Activated CD4-positive, alpha-beta T cell treated with anti-CD3 and anti-CD28 coated beads, Interleukin-2, Interleukin-6, amounts not matched to agents 100 ng/mL and 50 ng/mL, durations not matched to agents 16 hours and 8 hours (primary cell): Measurements from ENCODE around the gene ATF4.
"Not testable (repeated sequence)": the region's sequence is repeated elsewhere in the genome, so short reads cannot be mapped to it uniquely, and the experiment has no call there.

Source experiments
- DNase-seq: peaks from one replicate; pipeline ENCODE4 v3.0.0-alpha.2; 2020

ATF4 gene

GRCh38 chr22:39512026-39512425 lies 8.3 kb upstream of the ATF4 start:
- DNase-seq = no peak

DNA sequence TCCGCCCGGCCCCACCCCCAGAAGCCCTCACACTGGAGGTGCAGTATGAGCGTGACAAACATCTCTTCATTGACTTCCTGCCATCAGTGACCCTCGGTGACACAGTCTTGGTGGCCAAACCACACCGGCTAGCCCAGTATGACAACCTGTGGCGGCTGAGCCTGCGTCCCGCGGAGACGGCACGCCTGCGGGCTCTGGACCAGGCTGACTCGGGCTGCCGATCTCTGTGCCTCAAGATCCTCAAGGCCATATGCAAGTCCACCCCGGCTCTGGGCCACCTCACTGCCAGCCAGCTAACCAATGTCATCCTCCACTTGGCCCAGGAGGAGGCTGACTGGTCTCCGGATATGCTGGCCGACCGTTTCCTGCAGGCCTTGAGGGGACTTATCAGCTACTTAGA lies 6.6 kb upstream of the ATF4 start:
- no peak for DNase-seq

DNA sequence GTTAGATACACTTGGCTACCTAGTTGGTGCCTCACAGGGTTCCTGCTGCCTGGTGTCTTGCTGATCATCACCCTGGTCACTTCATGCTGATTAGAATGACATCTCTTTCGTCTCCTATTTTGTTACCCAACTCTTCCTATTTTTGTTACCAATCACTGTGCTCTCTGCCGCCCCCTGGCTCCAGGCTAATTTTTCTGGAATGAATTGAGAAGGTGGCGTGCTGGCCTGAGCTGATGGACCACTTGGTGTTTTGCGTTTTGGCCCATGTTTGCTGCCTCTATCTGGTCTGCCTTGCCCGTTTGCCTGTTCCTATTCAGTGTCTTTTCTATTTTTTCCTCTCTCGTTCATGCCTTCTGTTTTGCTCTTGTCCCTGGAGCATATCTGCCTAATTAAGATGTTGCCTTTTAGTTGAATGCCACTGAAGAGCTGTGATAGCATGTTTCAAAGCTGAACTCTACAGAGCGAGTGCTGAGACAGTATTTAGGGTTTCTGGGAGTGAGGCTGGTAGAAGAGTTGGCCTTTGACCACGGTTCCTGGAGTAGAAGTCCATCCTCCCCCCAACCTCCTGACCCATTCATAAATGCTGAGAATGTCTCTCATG lies 5.9 kb upstream of the ATF4 start:
- DNase-seq = peak; percentile 53

GRCh38 chr22:39515266-39516050 lies 4.9 kb upstream of the ATF4 start:
- DNase-seq = no peak

GRCh38 chr22:39517470-39517869 lies 2.9 kb upstream of the ATF4 start:
- DNase-seq = no peak

GRCh38 chr22:39518144-39518786 lies 2.1 kb upstream of the ATF4 start:
- no peak for DNase-seq

GRCh38 chr22:39518996-39519680 lies 1.2 kb upstream of the ATF4 start:
- no peak for DNase-seq

DNA sequence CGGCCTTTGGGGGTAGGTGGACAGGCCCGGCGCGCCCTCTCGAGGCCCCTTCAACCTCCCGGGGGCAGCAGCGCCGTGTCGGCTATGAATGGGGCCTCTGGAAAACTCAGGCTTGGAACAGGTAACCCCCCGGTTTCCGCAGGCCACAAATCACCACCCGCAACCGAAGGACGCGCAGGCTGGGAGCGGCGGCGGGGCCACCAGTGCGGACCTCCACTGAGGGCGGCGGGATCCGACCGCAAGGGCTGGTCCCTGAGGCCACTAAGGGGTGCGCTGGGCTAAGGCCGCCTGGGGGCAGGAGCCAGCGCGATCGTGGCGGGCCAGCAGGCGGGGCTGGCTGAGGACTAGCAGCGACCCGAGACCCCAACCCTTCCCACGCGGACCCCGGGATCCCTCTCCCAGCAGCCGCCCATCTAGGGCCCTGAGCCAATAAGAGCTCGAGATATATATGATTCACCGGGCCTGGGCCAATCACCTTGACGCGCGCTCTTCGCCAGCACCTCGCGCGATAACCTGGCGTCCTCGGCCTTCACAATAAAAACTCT lies 609 bp upstream of the ATF4 start:
- peak; percentile 98 for DNase-seq

DNA sequence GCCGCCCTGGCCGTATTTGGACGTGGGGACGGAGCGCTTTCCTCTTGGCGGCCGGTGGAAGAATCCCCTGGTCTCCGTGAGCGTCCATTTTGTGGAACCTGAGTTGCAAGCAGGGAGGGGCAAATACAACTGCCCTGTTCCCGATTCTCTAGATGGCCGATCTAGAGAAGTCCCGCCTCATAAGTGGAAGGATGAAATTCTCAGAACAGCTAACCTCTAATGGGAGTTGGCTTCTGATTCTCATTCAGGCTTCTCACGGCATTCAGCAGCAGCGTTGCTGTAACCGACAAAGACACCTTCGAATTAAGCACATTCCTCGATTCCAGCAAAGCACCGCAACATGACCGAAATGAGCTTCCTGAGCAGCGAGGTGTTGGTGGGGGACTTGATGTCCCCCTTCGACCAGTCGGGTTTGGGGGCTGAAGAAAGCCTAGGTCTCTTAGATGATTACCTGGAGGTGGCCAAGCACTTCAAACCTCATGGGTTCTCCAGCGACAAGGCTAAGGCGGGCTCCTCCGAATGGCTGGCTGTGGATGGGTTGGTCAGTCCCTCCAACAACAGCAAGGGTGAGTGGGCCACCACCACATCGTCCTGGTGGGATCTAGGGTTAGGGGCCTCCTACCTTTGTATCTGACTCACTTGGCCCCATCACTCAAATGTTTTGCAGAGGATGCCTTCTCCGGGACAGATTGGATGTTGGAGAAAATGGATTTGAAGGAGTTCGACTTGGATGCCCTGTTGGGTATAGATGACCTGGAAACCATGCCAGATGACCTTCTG lies 934 bp downstream of the ATF4 start:
- DNase-seq = not testable (repeated sequence)

DNA sequence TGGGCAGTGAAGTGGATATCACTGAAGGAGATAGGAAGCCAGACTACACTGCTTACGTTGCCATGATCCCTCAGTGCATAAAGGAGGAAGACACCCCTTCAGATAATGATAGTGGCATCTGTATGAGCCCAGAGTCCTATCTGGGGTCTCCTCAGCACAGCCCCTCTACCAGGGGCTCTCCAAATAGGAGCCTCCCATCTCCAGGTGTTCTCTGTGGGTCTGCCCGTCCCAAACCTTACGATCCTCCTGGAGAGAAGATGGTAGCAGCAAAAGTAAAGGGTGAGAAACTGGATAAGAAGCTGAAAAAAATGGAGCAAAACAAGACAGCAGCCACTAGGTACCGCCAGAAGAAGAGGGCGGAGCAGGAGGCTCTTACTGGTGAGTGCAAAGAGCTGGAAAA lies 1.7 kb downstream of the ATF4 start:
- not testable (repeated sequence) for DNase-seq

GRCh38 chr22:39522567-39523300 lies 2.4 kb downstream of the ATF4 start:
- DNase-seq = no peak

GRCh38 chr22:39524089-39524752 lies 3.9 kb downstream of the ATF4 start:
- DNase-seq = no peak

DNA sequence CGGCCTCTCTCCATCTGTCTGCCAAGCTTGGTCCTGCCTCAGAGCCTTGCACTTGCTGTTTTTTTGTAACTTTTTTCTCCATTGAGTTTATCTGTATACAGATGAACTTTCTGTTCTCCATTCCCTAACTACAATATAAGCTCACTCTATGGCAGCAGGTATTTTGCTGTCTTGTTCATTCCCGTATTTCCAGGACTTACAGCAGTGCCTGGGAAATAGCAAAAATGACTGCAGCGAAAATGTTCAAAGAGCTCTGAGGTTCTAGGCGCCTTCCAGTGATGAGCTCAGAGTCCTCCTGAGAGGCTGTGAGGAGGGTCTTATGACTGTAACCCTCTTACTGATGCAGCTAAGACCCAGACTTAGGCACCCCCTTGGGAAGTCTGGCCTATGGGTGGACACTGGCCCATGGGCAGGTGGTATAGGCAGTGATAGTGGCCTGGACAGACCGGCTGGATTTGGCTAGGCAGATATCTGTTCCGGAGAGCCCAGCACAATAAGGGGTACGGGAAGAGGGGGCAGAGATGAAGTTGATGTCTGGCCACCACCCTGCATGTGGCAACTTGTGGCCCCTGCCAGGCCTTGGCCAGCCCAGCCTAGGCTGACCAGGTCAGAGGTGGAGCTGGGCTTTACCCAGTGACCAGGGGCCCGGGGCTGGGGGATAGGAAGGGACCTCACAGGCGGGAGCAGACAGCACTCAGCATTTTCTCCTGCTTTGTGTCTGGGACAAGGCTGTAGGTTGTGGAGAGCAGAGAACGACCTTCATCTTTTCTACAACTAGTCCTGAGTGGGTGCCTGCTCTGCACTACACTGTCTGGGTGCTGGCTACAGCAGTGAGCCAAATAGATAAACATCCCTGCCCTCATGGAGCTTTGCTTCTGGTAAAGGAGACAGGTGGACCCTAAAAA lies 4.6 kb downstream of the ATF4 start:
- DNase-seq = no peak

GRCh38 chr22:39525658-39525975 lies 5.3 kb downstream of the ATF4 start:
- DNase-seq = no peak

GRCh38 chr22:39526736-39527171 lies 6.4 kb downstream of the ATF4 start:
- peak; percentile 56 for DNase-seq

DNA sequence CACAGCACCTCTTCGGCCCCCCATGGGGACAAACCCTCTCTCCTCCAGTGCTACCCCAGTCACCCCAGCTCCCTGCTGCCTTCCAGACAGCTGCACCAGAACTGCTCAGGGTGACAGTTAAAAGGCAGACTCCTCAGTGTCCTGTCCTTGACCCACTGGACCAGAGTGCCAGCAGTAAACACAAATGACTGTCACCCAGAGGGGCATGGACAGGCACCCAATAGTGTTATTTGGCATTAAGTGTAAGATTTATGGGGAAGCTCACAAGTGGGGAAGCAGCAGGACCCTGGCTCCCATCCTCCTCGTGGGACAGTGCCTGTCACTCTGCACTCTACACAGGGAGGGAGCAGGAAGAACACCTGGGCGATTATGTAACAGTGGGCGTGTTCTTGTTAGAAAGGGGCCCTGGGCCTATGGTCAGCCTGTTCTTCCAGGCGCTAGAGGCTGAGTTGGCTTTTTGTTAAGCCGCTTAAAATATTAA lies 7.2 kb downstream of the ATF4 start:
- no peak for DNase-seq

DNA sequence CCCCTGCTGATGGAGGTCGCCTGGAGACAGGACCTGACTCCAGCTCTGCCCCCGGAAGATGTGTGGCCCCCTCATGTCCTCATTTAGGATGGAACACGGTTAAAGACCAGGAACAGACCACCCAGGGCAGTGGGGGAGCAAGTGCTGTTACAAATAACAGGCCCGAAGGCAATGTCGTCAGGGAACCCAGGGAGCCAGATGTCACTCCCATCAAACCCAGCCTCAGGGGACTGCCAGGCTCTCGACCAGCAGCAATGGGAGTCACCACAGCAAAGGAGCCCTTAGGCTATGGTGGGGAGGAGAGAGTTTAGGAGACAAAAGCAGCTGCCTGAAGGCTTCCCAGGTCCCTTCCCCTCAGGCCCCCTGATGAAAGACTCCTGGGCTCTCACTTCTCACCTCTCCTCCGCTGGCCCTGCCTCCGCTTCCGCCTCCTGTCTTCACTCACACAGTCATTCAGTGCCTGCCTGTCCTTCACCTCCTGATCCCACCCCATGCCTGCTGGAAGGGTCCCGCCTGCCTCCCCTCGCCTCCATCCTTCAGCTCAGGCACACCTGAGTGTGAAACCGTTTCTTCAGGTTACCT lies 7.8 kb downstream of the ATF4 start:
- no peak for DNase-seq

GRCh38 chr22:39528681-39529486 lies 8.5 kb downstream of the ATF4 start:
- peak; percentile 95 for DNase-seq

- no peak for DNase-seq
These were observed 9.1 kb downstream of the ATF4 start for GRCh38 chr22:39529487-39529851.
